HG03103 (cell line): ENCODE measurements around the gene RAD51B.

Experiments used
- ATAC-seq: cut with Tn5 transposase; IDR thresholded peaks from one replicate; pipeline ENCODE4 v1.9.1; 2021; ENCODE audit warnings: low read depth; ENCODE audit not compliant: unreplicated experiment

Gene RAD51B

GRCh38 chr14:68728342-68729106, 908.9 kb downstream of the RAD51B start:
- no peak for ATAC-seq

GRCh38 chr14:68729556-68729955, 910.0 kb downstream of the RAD51B start:
- ATAC-seq: no peak

GRCh38 chr14:68730348-68730747, 910.8 kb downstream of the RAD51B start:
- no peak for ATAC-seq

- ATAC-seq: no peak
These were observed 911.3 kb downstream of the RAD51B start for GRCh38 chr14:68730811-68731425.

- no peak for ATAC-seq
These were observed 913.7 kb downstream of the RAD51B start for GRCh38 chr14:68733086-68733914.

GRCh38 chr14:68734231-68734732, 914.7 kb downstream of the RAD51B start:
- ATAC-seq: peak; percentile 66

- no peak for ATAC-seq
These were observed 916.3 kb downstream of the RAD51B start for GRCh38 chr14:68735856-68736255.

- ATAC-seq: no peak
These were observed 916.9 kb downstream of the RAD51B start for GRCh38 chr14:68736471-68736871.

- ATAC-seq: no peak
These were observed 917.5 kb downstream of the RAD51B start for GRCh38 chr14:68737086-68737485.

GRCh38 chr14:68738559-68738958, 919.0 kb downstream of the RAD51B start:
- ATAC-seq: no peak

GRCh38 chr14:68739701-68740100, 920.1 kb downstream of the RAD51B start:
- ATAC-seq: no peak

GRCh38 chr14:68740788-68741476, 921.4 kb downstream of the RAD51B start:
- ATAC-seq: no peak

- ATAC-seq: no peak
These were observed 921.9 kb downstream of the RAD51B start for GRCh38 chr14:68741477-68741791.

GRCh38 chr14:68741839-68742470, 922.4 kb downstream of the RAD51B start:
- ATAC-seq: peak; percentile 81

- ATAC-seq: no peak
These were observed 925.0 kb downstream of the RAD51B start for GRCh38 chr14:68744613-68745012.

- ATAC-seq: no peak
These were observed 927.8 kb downstream of the RAD51B start for GRCh38 chr14:68747393-68747792.

GRCh38 chr14:68748260-68748659, 928.7 kb downstream of the RAD51B start:
- ATAC-seq: no peak

- ATAC-seq: no peak
These were observed 929.1 kb downstream of the RAD51B start for GRCh38 chr14:68748691-68749090.

- no peak for ATAC-seq
These were observed 930.2 kb downstream of the RAD51B start for GRCh38 chr14:68749487-68750475.
